ACC112 (cell line): ENCODE measurements around the gene TOR4A.
"Not testable (repeated sequence)": the region's sequence is repeated elsewhere in the genome, so short reads cannot be mapped to it uniquely, and the experiment has no call there.

ENCODE experiments used
- H2AFZ ChIP-seq: fragments of 200-600 bp; sonication (generic); one replicate; pipeline ENCODE4 v1.6.0; 2017; ENCODE audit warnings: antibody characterized with exemption, low read length; ENCODE audit not compliant: unreplicated experiment
- H3K27ac ChIP-seq: fragments of 200-600 bp; sonication (generic); 2 replicates; pipeline ENCODE4 v1.5.1; 2014; ENCODE audit warnings: low read depth, mild to moderate bottlenecking, antibody characterized with exemption, low read length, moderate library complexity
- H3K27me3 ChIP-seq: fragments of 200-600 bp; sonication (generic); 2 replicates; pipeline ENCODE4 v1.6.1; 2014; ENCODE audit warnings: mild to moderate bottlenecking, antibody characterized with exemption, low read length, moderate library complexity, mixed read lengths; ENCODE audit not compliant: insufficient read depth
- H3K36me3 ChIP-seq: fragments of 200-600 bp; sonication (generic); 2 replicates; pipeline ENCODE4 v1.6.1; 2016; ENCODE audit warnings: mild to moderate bottlenecking, antibody characterized with exemption, low read length, moderate library complexity, mixed read lengths; ENCODE audit not compliant: insufficient read depth
- H3K4me1 ChIP-seq: fragments of 200-600 bp; sonication (generic); one replicate; pipeline ENCODE4 v1.6.1; 2016; ENCODE audit warnings: low read length, mixed read lengths; ENCODE audit not compliant: insufficient read depth, unreplicated experiment, control insufficient read depth
- H3K4me3 ChIP-seq: fragments of 200-600 bp; sonication (generic); 2 replicates; pipeline ENCODE4 v1.5.1; 2014; ENCODE audit warnings: mild to moderate bottlenecking, low read depth, low read length
- H3K79me2 ChIP-seq: fragments of 200-600 bp; sonication (generic); one replicate; pipeline ENCODE4 v1.6.0; 2016; ENCODE audit warnings: low read length; ENCODE audit not compliant: control insufficient read depth, unreplicated experiment, insufficient read depth

The TOR4A gene

DNA sequence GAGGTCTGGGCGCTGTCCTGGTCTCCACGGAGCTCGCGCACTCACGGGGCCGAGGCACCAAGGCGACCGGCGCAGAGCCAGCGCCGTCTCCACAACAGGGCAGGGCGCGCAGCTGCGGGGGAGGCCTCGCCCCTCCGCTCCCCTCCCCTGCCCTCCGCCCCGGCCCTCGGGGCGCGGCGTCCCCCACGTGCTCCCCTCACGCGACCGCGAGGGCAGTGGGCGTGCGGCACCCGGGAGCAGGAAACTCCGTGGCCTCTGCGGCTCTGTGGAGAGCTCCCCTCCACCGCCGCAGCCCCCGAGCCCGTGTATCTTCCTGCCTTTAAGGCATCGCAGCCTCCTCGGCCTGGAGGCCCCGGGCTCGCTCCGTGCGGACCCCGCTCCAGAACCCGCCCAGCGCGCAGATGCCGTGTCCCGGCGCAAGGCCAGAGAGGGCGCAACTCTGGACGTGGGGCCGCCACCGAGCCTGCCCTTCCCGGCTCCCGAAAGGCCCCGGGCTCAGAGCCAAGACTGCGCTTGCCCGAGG lies 37.1 kb upstream of the TOR4A start:
- Histone ChIP-seq H2AFZ (peak overlapping the region; percentile 21), H3K27me3 (no peaks in the 10 kb centered on the region), H3K27ac (peak overlapping the region; percentile 88), H3K36me3 (peaks cover 15% of the 10 kb centered on the region; the same call in 1 of the 2 replicates), H3K4me3 (peak overlapping the region; percentile 91), H3K79me2 (peaks cover 41% of the 10 kb centered on the region), H3K4me1 (peaks cover 34% of the 10 kb centered on the region)

- no peaks in the 10 kb centered on the region for H3K27me3 ChIP-seq
- H2AFZ ChIP-seq, result peak within 1 kb of the TSS; percentile 21
- H3K27ac ChIP-seq, result peak within 1 kb of the TSS; percentile 88
- peaks cover 34% of the 10 kb centered on the region for H3K4me1 ChIP-seq
- peaks cover 15% of the 10 kb centered on the region; the same call in 1 of the 2 replicates for H3K36me3 ChIP-seq
- H3K79me2 ChIP-seq, result peaks cover 41% of the 10 kb centered on the region
- peak within 1 kb of the TSS; percentile 99 for H3K4me3 ChIP-seq
These were observed 36.6 kb upstream of the TOR4A start, which contains the start of gene TUBB4B for GRCh38 chr9:137240841-137241489. TUBB4B (plus strand) TSS chr9:137241287; CDS start chr9:137241361, 74 bp downstream.

DNA sequence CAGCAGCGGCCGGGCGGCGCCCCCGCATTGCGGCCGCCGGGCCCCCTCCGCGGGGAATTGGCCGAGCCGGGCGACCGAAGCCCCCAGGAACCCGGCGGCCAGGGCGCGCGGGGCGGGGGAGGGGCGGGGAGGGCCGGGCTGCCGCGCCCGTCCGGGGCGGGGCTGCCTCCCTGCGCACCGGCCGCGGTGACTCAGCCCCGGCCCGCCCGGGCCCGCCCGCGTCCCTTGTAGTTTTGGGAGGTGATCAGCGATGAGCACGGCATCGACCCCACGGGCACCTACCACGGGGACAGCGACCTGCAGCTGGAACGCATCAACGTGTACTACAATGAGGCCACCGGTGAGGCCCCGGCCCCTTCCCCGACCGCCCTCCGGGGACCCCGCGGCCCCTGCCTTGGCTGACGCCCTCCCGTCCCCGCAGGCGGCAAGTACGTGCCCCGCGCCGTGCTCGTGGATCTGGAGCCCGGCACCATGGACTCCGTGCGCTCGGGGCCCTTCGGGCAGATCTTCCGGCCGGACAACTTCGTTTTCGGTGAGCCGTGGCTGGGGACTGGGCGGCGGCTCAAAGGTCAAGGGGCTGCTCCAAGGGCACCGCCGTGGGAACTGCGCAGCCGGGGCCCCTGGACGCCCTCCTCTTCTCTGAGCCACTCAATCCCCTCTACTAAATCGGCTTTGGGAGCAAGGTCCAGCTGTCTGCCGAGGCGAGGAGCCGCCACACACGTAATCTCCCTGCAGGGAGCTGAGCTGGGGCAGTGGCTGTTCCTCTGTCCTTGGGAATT lies 35.8 kb upstream of the TOR4A start:
- Histone ChIP-seq H3K27me3 (no peaks in the 10 kb centered on the region), H3K36me3 (peaks cover 15% of the 10 kb centered on the region; the same call in 1 of the 2 replicates), H3K4me1 (peaks cover 32% of the 10 kb centered on the region), H3K27ac (peak overlapping the region; percentile 73), H2AFZ (no peak overlapping the region), H3K79me2 (peaks cover 41% of the 10 kb centered on the region), H3K4me3 (peak overlapping the region; percentile 99)

- Histone ChIP-seq H2AFZ (no peak overlapping the region), H3K4me3 (peak overlapping the region; percentile 99), H3K27ac (peak overlapping the region; percentile 68; the same call in 1 of the 2 replicates), H3K4me1 (peaks cover 30% of the 10 kb centered on the region), H3K79me2 (peaks cover 39% of the 10 kb centered on the region), H3K36me3 (peaks cover 15% of the 10 kb centered on the region; the same call in 1 of the 2 replicates), H3K27me3 (no peaks in the 10 kb centered on the region)
These were observed 35.0 kb upstream of the TOR4A start for GRCh38 chr9:137242269-137243203.

DNA sequence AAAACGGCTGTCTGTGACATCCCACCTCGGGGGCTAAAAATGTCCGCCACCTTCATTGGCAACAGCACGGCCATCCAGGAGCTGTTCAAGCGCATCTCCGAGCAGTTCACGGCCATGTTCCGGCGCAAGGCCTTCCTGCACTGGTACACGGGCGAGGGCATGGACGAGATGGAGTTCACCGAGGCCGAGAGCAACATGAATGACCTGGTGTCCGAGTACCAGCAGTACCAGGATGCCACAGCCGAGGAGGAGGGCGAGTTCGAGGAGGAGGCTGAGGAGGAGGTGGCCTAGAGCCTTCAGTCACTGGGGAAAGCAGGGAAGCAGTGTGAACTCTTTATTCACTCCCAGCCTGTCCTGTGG lies 34.3 kb upstream of the TOR4A start:
- Histone ChIP-seq H3K4me1 (peaks cover 28% of the 10 kb centered on the region), H3K4me3 (peak overlapping the region; percentile 99; the same call in 1 of the 2 replicates), H3K79me2 (peaks cover 37% of the 10 kb centered on the region), H3K36me3 (peaks cover 15% of the 10 kb centered on the region; the same call in 1 of the 2 replicates)
- H3K27me3 ChIP-seq, H2AFZ ChIP-seq, H3K27ac ChIP-seq: not testable (repeated sequence)

GRCh38 chr9:137243626-137244485 lies 33.7 kb upstream of the TOR4A start:
- peak overlapping the region; percentile 99; the same call in 1 of the 2 replicates for H3K4me3 ChIP-seq
- peaks cover 31% of the 10 kb centered on the region for H3K79me2 ChIP-seq
- peaks cover 15% of the 10 kb centered on the region; the same call in 1 of the 2 replicates for H3K36me3 ChIP-seq
- H2AFZ ChIP-seq, result no peak overlapping the region
- peaks cover 22% of the 10 kb centered on the region for H3K4me1 ChIP-seq
- H3K27me3 ChIP-seq, result no peaks in the 10 kb centered on the region
- H3K27ac ChIP-seq, result no peak overlapping the region

- Histone ChIP-seq H3K4me3 (no peak overlapping the region), H3K27ac (no peak overlapping the region)
These were observed 32.8 kb upstream of the TOR4A start for GRCh38 chr9:137244486-137245449.

GRCh38 chr9:137245450-137246421 lies 31.8 kb upstream of the TOR4A start:
- Histone ChIP-seq H3K27ac (no peak overlapping the region), H3K36me3 (peaks cover 15% of the 10 kb centered on the region; the same call in 1 of the 2 replicates), H3K4me1 (peaks cover 20% of the 10 kb centered on the region), H3K4me3 (no peak overlapping the region), H3K79me2 (peaks cover 28% of the 10 kb centered on the region), H3K27me3 (no peaks in the 10 kb centered on the region), H2AFZ (no peak overlapping the region)

More at GRCh38 chr9:137244486-137245449, 32.8 kb upstream of the TOR4A start:
- no peaks in the 10 kb centered on the region for H3K27me3 ChIP-seq
- H3K79me2 ChIP-seq, result peaks cover 28% of the 10 kb centered on the region
- no peak overlapping the region for H2AFZ ChIP-seq
- H3K4me1 ChIP-seq, result peaks cover 20% of the 10 kb centered on the region
- H3K36me3 ChIP-seq, result peaks cover 15% of the 10 kb centered on the region; the same call in 1 of the 2 replicates
